HepG2 (cell line): Measurements from ENCODE around the gene P2RX6. TPM values are rescaled to one million over a fixed set of nuclear protein-coding genes. Genes with fewer than 3 reads are reported as not detected.

ENCODE experiments used
- ATAC-seq: fragments of 200-7000 bp; cut with Tn5 transposase; 3 replicates; pipeline ENCODE4 v1.9.1; 2020; ENCODE audit warnings: mild to moderate bottlenecking, moderate library complexity
- BruUV-seq: library from RNA; stranded (reverse); fragments of 400-500 nt; replicated peaks from 2 replicates; lab custom pipeline; 2021; lab: Mats Ljungman, UMichigan
- CTCF ChIA-PET: fragments of 300-600 bp; formaldehyde crosslinking; extraction: SDS; loops from one replicate; lab custom pipeline; 2021; ENCODE audit warnings: low total read pairs, inconsistent platforms, low intra/inter-chr PET ratio; lab: Yijun Ruan, JAX
- POLR2A ChIA-PET: fragments of 350-600 bp; sonication (Branson Sonifier 250); formaldehyde crosslinking; loops from one replicate; lab custom pipeline; 2020; ENCODE audit warnings: antibody characterized with exemption, inconsistent platforms; lab: Yijun Ruan, JAX
- DNase-seq: peaks from one replicate; pipeline ENCODE4 v3.0.0-alpha.2; 2015; ENCODE audit warnings: low spot score
- FAIRE-seq: peaks from 3 replicates; lab custom pipeline; 2011; peaks lifted over from hg19 to GRCh38; lab: Jason Lieb, UNC
- H2AFZ ChIP-seq: one replicate; pipeline ENCODE4 v1.6.1; 2011; ENCODE audit warnings: low read length, inconsistent platforms
- H3K27ac ChIP-seq: fragments of 300-600 bp; 3 replicates; pipeline ENCODE4 v1.8.0; 2011; ENCODE audit warnings: mixed run types, mild to moderate bottlenecking, mixed read lengths, low read length, inconsistent platforms; ENCODE audit not compliant: insufficient read depth; ENCODE audit errors: extremely low read length
- H3K27me3 ChIP-seq, 2 experiments: fragments of 200-600 bp in 1 of 2; 2 replicates in 1 of 2; 3 replicates in 1 of 2; pipeline versions ENCODE4 v1.6.0 to v1.8.0; 2011; ENCODE audit warnings: low read length in 2 of 2, mild to moderate bottlenecking in 2 of 2, moderate library complexity in 2 of 2, inconsistent platforms in 1 of 2; ENCODE audit not compliant: insufficient read depth in 2 of 2, control insufficient read depth in 1 of 2
- H3K36me3 ChIP-seq, 2 experiments: fragments of 200-600 bp in 1 of 2; replicated peaks in 1 of 2; 2 replicates in 1 of 2; 3 replicates in 1 of 2; pipeline versions ENCODE4 v1.5.1 to v1.8.0; 2011; ENCODE audit warnings: low read length in 2 of 2, inconsistent platforms in 1 of 2; ENCODE audit not compliant: insufficient read depth in 2 of 2, control insufficient read depth in 1 of 2
- H3K4me1 ChIP-seq: 2 replicates; pipeline ENCODE4 v1.5.1; 2012; ENCODE audit warnings: low read length, inconsistent platforms; ENCODE audit not compliant: insufficient read depth
- H3K4me2 ChIP-seq: 2 replicates; pipeline ENCODE4 v1.6.0; 2011; ENCODE audit warnings: low read depth, low read length, inconsistent platforms
- H3K4me3 ChIP-seq, 3 experiments: fragments of 200-600 bp in 1 of 3; sonication (generic), shearing (Covaris generic) in 1 of 3; replicated peaks in 1 of 3; 2 replicates each; pipeline ENCODE4 v1.5.1; 2011 to 2016; ENCODE audit warnings: low read length in 3 of 3, inconsistent platforms in 2 of 3, low read depth in 2 of 3, mild to moderate bottlenecking in 2 of 3, control low read depth in 1 of 3, mixed read lengths in 1 of 3; ENCODE audit not compliant: insufficient read depth in 1 of 3
- H3K79me2 ChIP-seq: one replicate; pipeline ENCODE4 v1.6.1; 2011; ENCODE audit warnings: low read length, inconsistent platforms; ENCODE audit not compliant: insufficient read depth
- H3K9ac ChIP-seq: 2 replicates; pipeline ENCODE4 v1.6.0; 2011; ENCODE audit warnings: mild to moderate bottlenecking, low read depth, low read length, inconsistent platforms; ENCODE audit not compliant: insufficient read depth
- H3K9me3 ChIP-seq: 2 replicates; pipeline ENCODE4 v1.5.1; 2012; ENCODE audit warnings: mild to moderate bottlenecking, low read length
- H4K20me1 ChIP-seq: 2 replicates; pipeline ENCODE4 v1.6.0; 2011; ENCODE audit warnings: inconsistent platforms, mild to moderate bottlenecking, low read length, moderate library complexity; ENCODE audit not compliant: insufficient read depth
- DNMT1 ChIP-seq: sonication (generic); formaldehyde crosslinking; IDR thresholded peaks from 2 replicates; pipeline ENCODE4 v1.5.1; 2020; ENCODE audit warnings: mild to moderate bottlenecking, missing genetic modification reagents
- FOSL1 ChIP-seq: sonication (generic); formaldehyde crosslinking; IDR thresholded peaks from 2 replicates; pipeline ENCODE4 v1.9.0; 2021; ENCODE audit warnings: missing genetic modification reagents, borderline replicate concordance
- MYC ChIP-seq: sonication (generic); formaldehyde crosslinking; IDR thresholded peaks from 2 replicates; pipeline ENCODE4 v1.9.0; 2021; ENCODE audit warnings: missing genetic modification reagents, borderline replicate concordance
- NFYC ChIP-seq: IDR thresholded peaks from 2 replicates; pipeline ENCODE4 v1.6.1; 2016; ENCODE audit warnings: missing genetic modification reagents, missing compliant biosample characterization
- PCBP1 ChIP-seq: fragments of 200-400 bp; formaldehyde crosslinking; IDR thresholded peaks from 2 replicates; pipeline ENCODE4 v1.6.1; 2017; ENCODE audit warnings: mild to moderate bottlenecking, low read depth, low read length, borderline replicate concordance
- RXRA ChIP-seq: sonication (generic); formaldehyde crosslinking; IDR thresholded peaks from 2 replicates; pipeline ENCODE4 v1.5.1; 2020; ENCODE audit warnings: missing genetic modification reagents
- SATB2 ChIP-seq: sonication (generic); formaldehyde crosslinking; IDR thresholded peaks from 2 replicates; pipeline ENCODE4 v1.5.0; 2020; ENCODE audit warnings: missing genetic modification reagents
- SIX4 ChIP-seq: sonication (generic); formaldehyde crosslinking; IDR thresholded peaks from 2 replicates; pipeline ENCODE4 v1.4.0; 2020; ENCODE audit warnings: missing genetic modification reagents
- TRIM24 ChIP-seq: sonication (generic); formaldehyde crosslinking; IDR thresholded peaks from 2 replicates; pipeline ENCODE4 v1.8.0; 2022; ENCODE audit warnings: mild to moderate bottlenecking, missing genetic modification reagents
- ZNF205 ChIP-seq: IDR thresholded peaks from 2 replicates; pipeline ENCODE4 v1.6.1; 2018; ENCODE audit warnings: missing biosample characterization, missing genetic modification reagents
- ZNF629 ChIP-seq: sonication (generic); formaldehyde crosslinking; conservative IDR thresholded peaks from 2 replicates; pipeline ENCODE4 v1.5.0; 2020; ENCODE audit warnings: missing genetic modification reagents
- ZNF792 ChIP-seq: IDR thresholded peaks from 2 replicates; pipeline ENCODE4 v1.6.1; 2016
- ZNF883 ChIP-seq: sonication (generic); formaldehyde crosslinking; IDR thresholded peaks from 2 replicates; pipeline ENCODE4 v1.5.1; 2020; ENCODE audit warnings: mild to moderate bottlenecking, missing genetic modification reagents; ENCODE audit errors: not compliant biosample characterization
- WGBS: methylation state at CpG from one replicate; pipeline ENCODE4 v1.1.6; 2017; ENCODE audit warnings: low lambda C conversion rate; 5-methylcytosine and 5-hydroxymethylcytosine counted together
- in situ Hi-C: cut with HindIII; loops from 2 replicates; pipeline ENCODE4 v1.10.0; 2017; ENCODE audit warnings: low pct_unique_long_range_greater_than_20kb; ENCODE audit not compliant: extremely low pct_ligation_motif_present
- intact Hi-C: fragments of 100-400 bp; cut with micrococcal nuclease; formaldehyde crosslinking; loops from one replicate; pipeline ENCODE4 v1.10.0; 2022; ENCODE audit not compliant: unreplicated experiment
- polyA plus RNA-seq, 8 experiments: library from polyadenylated mRNA; depleted of rRNA in 3 of 8; stranded (reverse) in 7 of 8; unstranded in 1 of 8; fragments of >200 nt; fragmentation: Illumina TruSeq in 4 of 8; extraction: Trizol in 4 of 8; gene quantifications; 2 replicates each; pipeline versions ENCODE4 v1.2.1 to v1.2.3, GENCODE V29; 2011 to 2016; ENCODE audit warnings: low read depth in 4 of 8, missing spikeins in 1 of 8, mixed read lengths in 1 of 8; ENCODE audit not compliant: insufficient read depth in 1 of 8
- total RNA-seq, 5 experiments: library from RNA; depleted of rRNA; stranded (reverse); fragments of >200 nt; fragmentation: Illumina TruSeq; extraction: Trizol; gene quantifications; 2 replicates each; pipeline ENCODE4 v1.2.3, GENCODE V29; 2016; ENCODE audit warnings: low read depth in 1 of 5
- TF ChIP-seq, protein P1 (sequence below): sonication (generic); formaldehyde crosslinking; IDR thresholded peaks from 2 replicates; pipeline ENCODE4 v1.4.0; 2020; ENCODE audit warnings: missing genetic modification reagents, low read depth, mild to moderate bottlenecking, borderline replicate concordance
- TF ChIP-seq, protein P2 (sequence below): sonication (generic); formaldehyde crosslinking; IDR thresholded peaks from 2 replicates; pipeline ENCODE4 v1.4.0; 2020; ENCODE audit warnings: missing genetic modification reagents; ENCODE audit errors: not compliant biosample characterization
- TF ChIP-seq, protein P3 (sequence below): sonication (generic); formaldehyde crosslinking; IDR thresholded peaks from 2 replicates; pipeline ENCODE4 v1.5.1; 2020; ENCODE audit warnings: missing genetic modification reagents, mild to moderate bottlenecking, borderline replicate concordance

The P2RX6 gene
- total and polyA plus RNA-seq, 2 of the 13 experiments (the other 11 are each of a cell fraction or from before 2014, with no cell fraction given): 0.04 to 0.12 TPM

DNA sequence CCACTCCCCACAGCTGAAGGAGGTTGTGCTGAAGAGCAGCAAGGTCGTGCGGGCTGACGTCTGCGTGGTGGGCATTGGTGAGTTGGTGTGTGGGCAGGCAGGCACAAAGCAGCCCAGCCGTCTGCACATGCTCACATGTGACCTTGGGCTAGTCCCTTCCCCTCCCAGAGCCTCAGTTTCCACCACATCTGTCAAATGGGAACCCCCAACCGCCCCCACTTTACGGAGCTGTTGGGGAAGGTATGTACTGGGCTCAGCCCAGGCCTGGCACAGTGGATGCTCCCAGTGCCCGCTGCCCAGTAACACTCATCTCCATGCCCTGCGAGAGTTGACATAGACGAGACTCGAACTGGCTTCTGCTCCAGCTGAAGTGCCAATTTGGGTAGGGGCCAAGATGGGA, 37.9 kb upstream of the P2RX6 start:
- in situ Hi-C loops (no loop called here), intact Hi-C loops (no loop called here)
- ChIA-PET CTCF (no interaction called here), POLR2A (no interaction called here)
- Histone ChIP-seq H3K4me2 (no peak overlapping the region), H2AFZ (no peak overlapping the region), H3K4me1 (peaks cover 28% of the 10 kb centered on the region), H3K79me2 (peaks cover 4% of the 10 kb centered on the region), H3K27ac (no peak overlapping the region), H4K20me1 (no peaks in the 10 kb centered on the region), H3K9ac (no peak overlapping the region), H3K27me3 (no peaks in the 10 kb centered on the region), H3K9me3 (0 out of 2 replicates have a peak, but pooled peaks cover 4% of the 10 kb centered on the region), H3K4me3 (no peak overlapping the region), H3K36me3 (no peaks in the 10 kb centered on the region)
- no peak for FAIRE-seq
- TF ChIP-seq, protein P1, sequence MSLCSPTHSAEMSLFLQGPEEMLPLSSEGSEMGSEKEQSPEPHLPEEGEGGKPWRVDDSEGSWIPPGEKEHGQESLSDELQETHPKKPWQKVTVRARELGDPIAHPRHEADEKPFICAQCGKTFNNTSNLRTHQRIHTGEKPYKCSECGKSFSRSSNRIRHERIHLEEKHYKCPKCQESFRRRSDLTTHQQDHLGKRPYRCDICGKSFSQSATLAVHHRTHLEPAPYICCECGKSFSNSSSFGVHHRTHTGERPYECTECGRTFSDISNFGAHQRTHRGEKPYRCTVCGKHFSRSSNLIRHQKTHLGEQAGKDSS (CRISPR knock-in tag): no peak
- TF ChIP-seq NFYC (no peak), RXRA (CRISPR knock-in tag) (no peak)
- TF ChIP-seq, protein P2, sequence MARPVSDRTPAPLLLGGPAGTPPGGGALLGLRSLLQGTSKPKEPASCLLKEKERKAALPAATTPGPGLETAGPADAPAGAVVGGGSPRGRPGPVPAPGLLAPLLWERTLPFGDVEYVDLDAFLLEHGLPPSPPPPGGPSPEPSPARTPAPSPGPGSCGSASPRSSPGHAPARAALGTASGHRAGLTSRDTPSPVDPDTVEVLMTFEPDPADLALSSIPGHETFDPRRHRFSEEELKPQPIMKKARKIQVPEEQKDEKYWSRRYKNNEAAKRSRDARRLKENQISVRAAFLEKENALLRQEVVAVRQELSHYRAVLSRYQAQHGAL (CRISPR knock-in tag): no peak
- BruUV-seq: no TSS peak
- no peak for ATAC-seq
- WGBS: 87% methylated on average over 5 of the region's 11 CpGs
- no peak for DNase-seq

DNA sequence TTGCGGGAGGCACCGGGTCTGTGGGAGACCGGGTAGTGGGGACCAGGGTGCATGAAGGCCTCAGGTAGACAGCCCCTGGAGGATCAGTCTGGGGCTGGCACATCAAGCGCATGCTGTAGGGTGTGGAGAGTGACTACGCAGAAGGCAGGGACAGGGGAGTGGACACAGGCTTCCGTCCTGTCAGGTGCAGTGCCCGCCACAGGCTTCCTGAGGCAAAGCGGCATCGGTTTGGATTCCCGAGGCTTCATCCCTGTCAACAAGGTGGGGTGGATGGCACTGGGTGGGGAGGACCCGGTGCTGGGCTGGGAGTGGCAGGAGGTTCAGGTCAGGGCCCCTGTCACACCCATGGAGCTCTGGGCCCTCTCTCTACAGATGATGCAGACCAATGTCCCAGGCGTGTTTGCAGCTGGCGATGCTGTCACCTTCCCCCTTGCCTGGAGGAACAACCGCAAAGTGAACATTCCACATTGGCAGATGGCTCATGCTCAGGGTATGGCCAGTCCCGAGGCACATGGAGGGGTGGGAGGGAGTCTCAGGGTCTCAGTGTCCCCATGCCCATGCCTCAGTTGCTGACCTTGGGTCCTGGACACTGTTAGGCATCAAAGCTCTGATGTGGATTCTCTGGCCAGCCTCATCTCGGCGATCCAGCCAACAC, 37.3 kb upstream of the P2RX6 start:
- no peak overlapping the region for H3K4me2 ChIP-seq
- peaks cover 5% of the 10 kb centered on the region for H3K79me2 ChIP-seq
- H3K36me3 ChIP-seq: no peaks in the 10 kb centered on the region
- 0 out of 2 replicates have a peak, but pooled peaks cover 4% of the 10 kb centered on the region for H3K9me3 ChIP-seq
- no peaks in the 10 kb centered on the region; a peak in 1 of 5 replicates for H3K27me3 ChIP-seq
- H3K9ac ChIP-seq: no peak overlapping the region
- FAIRE-seq (no peak), DNase-seq (no peak), ATAC-seq (no peak)
- no peak overlapping the region for H3K4me3 ChIP-seq
- H4K20me1 ChIP-seq: no peaks in the 10 kb centered on the region
- ChIA-PET POLR2A (interaction anchor here (1.0 kb wide), 1 partner anchor 20 kb away, joined by 4 read pairs; no protein-coding TSS in a partner anchor), CTCF (no interaction called here)
- intact Hi-C loops (no loop called here), in situ Hi-C loops (no loop called here)
- WGBS: 100% methylated on average over 6 of the region's 17 CpGs
- no peak overlapping the region for H2AFZ ChIP-seq
- BruUV-seq: no TSS peak
- peaks cover 28% of the 10 kb centered on the region for H3K4me1 ChIP-seq
- H3K27ac ChIP-seq: no peak overlapping the region
- TF ChIP-seq SIX4 (CRISPR knock-in tag): no peak
- TF ChIP-seq, protein P3, sequence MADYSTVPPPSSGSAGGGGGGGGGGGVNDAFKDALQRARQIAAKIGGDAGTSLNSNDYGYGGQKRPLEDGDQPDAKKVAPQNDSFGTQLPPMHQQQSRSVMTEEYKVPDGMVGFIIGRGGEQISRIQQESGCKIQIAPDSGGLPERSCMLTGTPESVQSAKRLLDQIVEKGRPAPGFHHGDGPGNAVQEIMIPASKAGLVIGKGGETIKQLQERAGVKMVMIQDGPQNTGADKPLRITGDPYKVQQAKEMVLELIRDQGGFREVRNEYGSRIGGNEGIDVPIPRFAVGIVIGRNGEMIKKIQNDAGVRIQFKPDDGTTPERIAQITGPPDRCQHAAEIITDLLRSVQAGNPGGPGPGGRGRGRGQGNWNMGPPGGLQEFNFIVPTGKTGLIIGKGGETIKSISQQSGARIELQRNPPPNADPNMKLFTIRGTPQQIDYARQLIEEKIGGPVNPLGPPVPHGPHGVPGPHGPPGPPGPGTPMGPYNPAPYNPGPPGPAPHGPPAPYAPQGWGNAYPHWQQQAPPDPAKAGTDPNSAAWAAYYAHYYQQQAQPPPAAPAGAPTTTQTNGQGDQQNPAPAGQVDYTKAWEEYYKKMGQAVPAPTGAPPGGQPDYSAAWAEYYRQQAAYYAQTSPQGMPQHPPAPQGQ (CRISPR knock-in tag): no peak
- no peak for TF ChIP-seq SATB2 (CRISPR knock-in tag)
- no peak for TF ChIP-seq ZNF792 (CRISPR knock-in tag)
- no peak for TF ChIP-seq MYC (CRISPR knock-in tag)
- TF ChIP-seq ZNF629 (CRISPR knock-in tag): no peak
- no peak for TF ChIP-seq ZNF205 (CRISPR knock-in tag)
- TF ChIP-seq FOSL1 (CRISPR knock-in tag): no peak
- TF ChIP-seq TRIM24 (CRISPR knock-in tag): no peak
- no peak for TF ChIP-seq ZNF883 (CRISPR knock-in tag)
- TF ChIP-seq PCBP1: no peak
- TF ChIP-seq DNMT1 (CRISPR knock-in tag): no peak
